Measurements from ENCODE around the gene MYL11.
"Not testable (repeated sequence)": the region's sequence is repeated elsewhere in the genome, so short reads cannot be mapped to it uniquely, and the experiment has no call there.

The MYL11 gene

GRCh38 chr16:30371248-30371816, 3.3 kb upstream of the MYL11 start:
- no peak for DNase-seq

GRCh38 chr16:30372038-30372712, 2.4 kb upstream of the MYL11 start:
- no peak for DNase-seq

- no peak for DNase-seq
These were observed 1.9 kb upstream of the MYL11 start for GRCh38 chr16:30372725-30373124.

- DNase-seq = no peak
These were observed 1.3 kb downstream of the MYL11 start for GRCh38 chr16:30375864-30376263.

GRCh38 chr16:30376461-30376902, 1.9 kb downstream of the MYL11 start:
- DNase-seq = no peak

GRCh38 chr16:30377050-30377811, 2.6 kb downstream of the MYL11 start:
- DNase-seq = no peak

- DNase-seq = peak; percentile 92
These were observed 3.2 kb downstream of the MYL11 start for GRCh38 chr16:30377812-30378235.

GRCh38 chr16:30378236-30379157, 3.9 kb downstream of the MYL11 start:
- DNase-seq = peak; percentile 100

- no peak for DNase-seq
These were observed 4.7 kb downstream of the MYL11 start for GRCh38 chr16:30379158-30379783.

- no peak for DNase-seq
These were observed 5.6 kb downstream of the MYL11 start for GRCh38 chr16:30380072-30380802.

- peak; percentile 20 for DNase-seq
These were observed 6.2 kb downstream of the MYL11 start for GRCh38 chr16:30380803-30381208.

- DNase-seq = peak; percentile 51
These were observed 6.9 kb downstream of the MYL11 start for GRCh38 chr16:30381291-30382041.

- peak; percentile 83 for DNase-seq
These were observed 7.7 kb downstream of the MYL11 start, which contains the start of gene SEPTIN1 for GRCh38 chr16:30382111-30382881. Gene SEPTIN1, minus strand, starts transcription at chr16:30382561. Its CDS starts 19 bp downstream, at chr16:30382542.

GRCh38 chr16:30383521-30383920, 8.9 kb downstream of the MYL11 start:
- DNase-seq = no peak

- no peak for DNase-seq
These were observed 20.1 kb downstream of the MYL11 start for GRCh38 chr16:30394592-30395154.

- DNase-seq = peak; percentile 67
These were observed 20.8 kb downstream of the MYL11 start, which contains the start of gene ZNF48 for GRCh38 chr16:30395155-30395991. Gene ZNF48, plus strand, starts transcription at chr16:30395420. Its CDS starts 375 bp downstream, at chr16:30395795.

- DNase-seq = no peak
These were observed 21.5 kb downstream of the MYL11 start for GRCh38 chr16:30395992-30396585.

- DNase-seq = not testable (repeated sequence)
These were observed 22.0 kb downstream of the MYL11 start for GRCh38 chr16:30396627-30397026.

Data from CD4-positive, alpha-beta T cell treated with Interleukin-12 subunit alpha and Interleukin-12 subunit beta, for 1 hour (primary cell).